DMS 273 treated with DMSO at 0.1 percent for 48 hours (cell line): ENCODE measurements around the gene NAA38.
"Not testable (repeated sequence)": the region's sequence is repeated elsewhere in the genome, so short reads cannot be mapped to it uniquely, and the experiment has no call there.

Source experiments
- DNase-seq: peaks from one replicate; lab custom pipeline; 2025; lab: John Stamatoyannopoulos, UW

Gene NAA38

GRCh38 chr17:7824021-7824924, 33.1 kb downstream of the NAA38 start:
- DNase-seq = no peak

GRCh38 chr17:7823581-7824001, 33.8 kb downstream of the NAA38 start:
- no peak for DNase-seq

- no peak for DNase-seq
Measured at GRCh38 chr17:7822126-7822525, 35.2 kb downstream of the NAA38 start.

GRCh38 chr17:7820231-7820630, 37.1 kb downstream of the NAA38 start:
- DNase-seq = no peak

- DNase-seq = no peak
Measured at GRCh38 chr17:7818746-7819645, 38.4 kb downstream of the NAA38 start.

GRCh38 chr17:7818026-7818425, 39.3 kb downstream of the NAA38 start:
- no peak for DNase-seq

- DNase-seq = no peak
Measured at GRCh38 chr17:7817643-7817964, 39.8 kb downstream of the NAA38 start.

GRCh38 chr17:7816926-7817642, 40.3 kb downstream of the NAA38 start:
- DNase-seq = no peak

GRCh38 chr17:7814969-7815368, 42.4 kb downstream of the NAA38 start:
- DNase-seq = no peak

GRCh38 chr17:7811251-7811650, 46.1 kb downstream of the NAA38 start:
- DNase-seq = no peak

GRCh38 chr17:7809791-7810343, 47.5 kb downstream of the NAA38 start:
- not testable (repeated sequence) for DNase-seq

GRCh38 chr17:7809086-7809790, 48.1 kb downstream of the NAA38 start:
- DNase-seq = no peak

- no peak for DNase-seq
Measured at GRCh38 chr17:7807206-7807605, 50.2 kb downstream of the NAA38 start.
